Left kidney (tissue), 2 donors: Measurements from ENCODE around the gene PNPLA2. TPM values are rescaled to one million over a fixed set of nuclear protein-coding genes. Genes with fewer than 3 reads are reported as not detected.

Source experiments
- DNase-seq: peaks from one replicate; pipeline ENCODE4 v3.0.0-alpha.2; 2013
- polyA plus RNA-seq: library from polyadenylated mRNA; unstranded; fragments of 120-200 nt; gene quantifications from one replicate; pipeline ENCODE4 v1.2.1, GENCODE V29; 2013; ENCODE audit not compliant: insufficient read length

PNPLA2 gene
- polyA plus RNA-seq, 1 donor = 40.9 TPM

DNA sequence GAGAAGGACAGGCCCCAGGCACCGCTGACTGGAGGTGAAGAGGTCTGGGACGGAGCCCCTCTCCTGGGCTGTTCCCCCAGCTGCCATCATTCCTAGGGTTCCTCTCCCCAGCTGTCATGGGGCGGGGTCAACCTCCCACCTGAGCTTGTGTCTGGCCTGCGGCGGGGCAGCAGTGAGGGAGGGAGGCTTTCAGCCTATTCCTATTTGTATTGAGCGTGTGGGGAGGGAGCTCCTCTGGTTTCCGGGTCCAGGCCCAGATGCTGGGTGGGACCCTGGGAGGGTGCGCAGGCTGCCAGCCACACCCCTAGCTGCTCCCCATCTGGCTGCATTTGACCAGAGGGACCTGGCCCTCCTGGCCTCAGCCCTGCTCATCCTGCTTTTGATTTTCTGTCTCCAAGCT lies 37.7 kb downstream of the PNPLA2 start:
- no peak for DNase-seq

DNA sequence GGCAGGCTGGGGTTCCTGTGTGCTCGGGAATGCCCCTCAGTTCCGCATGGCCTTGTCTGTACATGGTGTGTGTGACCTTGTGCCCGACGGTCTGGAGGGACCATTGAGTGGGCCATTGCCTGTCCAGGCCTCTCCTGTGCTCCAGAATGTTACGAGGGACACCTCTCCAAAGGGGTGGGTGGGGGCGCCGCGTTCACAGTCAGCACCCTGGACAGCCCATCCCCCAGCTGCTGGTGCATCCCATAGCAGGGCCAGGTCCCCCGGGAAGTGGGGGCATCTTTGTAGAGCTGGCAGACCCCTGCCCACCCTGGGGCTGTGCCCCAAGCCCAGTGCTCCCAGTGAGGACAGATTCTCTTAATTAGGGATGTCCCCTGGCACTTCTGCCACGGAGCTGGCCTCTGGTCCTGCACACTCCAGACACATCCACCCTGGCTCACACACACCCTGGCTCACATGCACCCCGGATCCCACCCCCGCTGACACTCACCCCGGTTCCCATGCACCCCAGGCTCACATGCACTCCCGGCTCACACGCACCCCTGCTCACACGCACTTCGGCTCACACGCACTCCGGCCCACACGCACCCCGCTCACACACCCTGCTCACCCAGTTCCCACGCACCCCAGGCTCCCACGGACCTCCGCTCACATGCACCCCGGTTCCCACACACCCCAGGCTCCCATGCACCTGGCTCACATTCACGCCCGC lies 39.5 kb downstream of the PNPLA2 start:
- no peak for DNase-seq

DNA sequence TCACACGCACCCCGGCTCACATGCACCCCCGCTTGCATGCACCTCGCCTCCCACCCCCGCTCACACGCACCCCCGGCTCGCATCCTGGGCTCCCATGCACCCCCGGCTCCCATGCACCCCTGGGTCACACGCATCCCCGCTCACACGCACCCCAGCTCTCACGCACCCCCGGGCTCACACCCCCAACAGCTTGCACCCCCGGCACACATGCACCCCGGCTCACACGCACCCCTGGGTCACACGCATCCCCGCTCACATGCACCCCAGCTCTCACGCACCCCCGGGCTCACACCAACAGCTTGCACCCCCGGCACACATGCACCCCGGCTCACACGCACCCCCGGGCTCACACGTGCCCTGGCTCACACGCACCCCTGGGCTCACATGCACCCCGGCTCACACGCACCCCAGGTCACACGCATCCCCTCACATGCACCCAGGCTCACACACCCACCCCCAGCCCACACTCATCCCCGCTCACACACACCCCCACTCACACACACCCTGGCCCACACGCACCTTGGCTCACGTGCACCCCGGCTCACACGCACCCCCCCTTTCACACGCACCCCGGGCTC lies 40.1 kb downstream of the PNPLA2 start:
- DNase-seq = no peak

DNA sequence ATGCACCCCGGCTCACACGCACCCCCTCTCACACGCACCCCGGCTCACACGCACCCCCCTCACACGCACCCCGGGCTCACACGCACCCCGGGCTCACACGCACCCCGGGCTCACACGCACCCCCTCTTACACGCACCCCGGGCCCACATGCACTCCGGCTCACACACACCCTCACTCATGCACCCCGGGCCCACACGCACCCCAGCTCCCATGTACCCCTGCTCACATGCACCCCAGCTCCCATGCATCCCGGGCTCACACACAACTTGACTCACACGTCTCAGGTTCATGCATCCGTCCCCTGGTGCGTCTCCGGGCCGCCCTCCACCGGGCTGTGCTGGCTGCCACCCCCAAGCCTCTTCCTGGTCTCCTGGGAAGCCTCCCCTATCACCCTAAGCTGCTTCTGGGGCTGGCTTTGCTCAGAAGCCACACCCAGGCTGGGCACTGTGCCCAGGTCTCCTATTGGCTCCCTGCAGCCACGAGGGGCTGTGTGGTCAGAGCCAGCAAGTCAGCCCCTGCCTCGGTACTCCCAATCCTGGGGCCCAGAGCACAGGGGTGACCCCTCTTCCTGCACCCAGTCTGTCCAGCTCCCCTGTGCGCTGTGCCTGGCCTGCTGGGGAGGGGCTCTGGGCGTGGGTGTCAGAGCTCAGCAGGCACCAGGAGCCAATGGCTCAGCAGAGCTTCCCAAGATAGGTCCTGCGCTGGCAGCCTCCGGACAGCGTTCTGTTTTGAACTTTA lies 40.8 kb downstream of the PNPLA2 start:
- no peak for DNase-seq

DNA sequence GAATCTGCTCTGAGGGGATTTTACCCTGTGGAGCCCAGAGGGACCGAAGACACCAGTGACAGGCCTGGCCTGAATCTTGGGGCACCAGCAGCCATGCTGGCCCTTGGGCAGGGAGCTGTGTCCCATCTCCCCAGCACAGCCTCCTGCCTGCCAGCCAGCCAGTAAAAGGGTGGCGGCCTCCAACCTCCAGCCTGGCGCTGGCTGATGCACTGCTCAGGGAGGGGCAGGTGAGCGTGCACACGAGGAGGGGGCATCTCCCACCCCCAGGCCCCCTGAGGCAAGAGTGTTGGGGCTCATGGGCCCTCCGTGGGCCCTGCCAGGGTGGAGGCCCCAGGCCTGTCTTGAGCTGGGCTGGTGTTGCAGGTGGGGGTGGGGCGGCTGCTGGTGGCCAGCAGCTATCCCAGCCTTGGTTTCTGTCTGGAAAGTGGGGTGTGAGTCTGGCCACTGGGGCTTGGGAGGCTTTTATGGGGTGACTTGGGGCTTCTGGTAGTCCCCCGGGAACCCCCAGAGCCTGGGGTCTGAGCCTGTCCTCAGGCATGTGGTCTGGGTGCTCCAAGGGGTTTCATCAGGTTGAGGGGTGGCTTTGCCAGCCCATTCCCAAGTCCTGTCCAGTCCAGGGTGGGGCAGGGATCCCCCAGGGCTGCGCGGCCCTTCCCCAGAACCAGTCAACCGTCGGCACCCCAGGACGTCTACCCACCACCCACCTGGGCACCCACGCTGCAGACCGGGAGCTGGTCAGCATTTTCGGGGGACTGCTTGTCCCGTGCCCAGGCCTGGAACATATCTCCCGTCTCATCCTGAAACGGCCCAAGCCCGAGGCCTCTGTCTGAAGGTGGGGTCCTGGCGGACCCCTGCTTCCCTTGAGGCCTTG lies 41.8 kb downstream of the PNPLA2 start:
- DNase-seq = no peak

GRCh38 chr11:861105-861479 lies 42.4 kb downstream of the PNPLA2 start:
- DNase-seq = no peak

DNA sequence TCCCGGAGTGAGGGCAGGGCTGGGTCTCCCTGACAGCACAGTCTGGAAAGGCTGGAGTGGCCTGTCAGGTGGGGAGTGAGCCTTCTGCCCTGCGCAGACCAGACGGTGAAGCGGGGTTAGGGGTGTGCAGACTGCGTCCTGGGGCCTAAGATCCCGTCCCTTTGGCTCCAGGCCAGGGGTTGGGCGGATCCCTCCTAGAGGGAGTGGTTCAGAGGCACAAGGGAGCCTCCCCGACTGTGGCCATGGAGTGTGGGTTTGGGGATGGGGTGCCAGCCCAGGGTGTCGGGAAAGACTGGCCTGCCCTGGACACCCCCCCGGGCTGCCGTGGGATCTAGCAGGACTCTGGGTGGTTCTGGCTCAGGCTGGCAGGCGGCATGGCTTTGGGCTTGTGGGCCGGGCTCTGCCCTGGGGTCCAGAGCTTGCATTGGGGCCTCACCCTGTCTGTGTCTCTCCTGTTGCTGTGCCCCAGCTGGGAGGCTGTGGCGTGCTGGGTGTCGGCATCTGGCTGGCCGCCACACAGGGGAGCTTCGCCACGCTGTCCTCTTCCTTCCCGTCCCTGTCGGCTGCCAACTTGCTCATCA lies 43.5 kb downstream of the PNPLA2 start:
- no peak for DNase-seq

DNA sequence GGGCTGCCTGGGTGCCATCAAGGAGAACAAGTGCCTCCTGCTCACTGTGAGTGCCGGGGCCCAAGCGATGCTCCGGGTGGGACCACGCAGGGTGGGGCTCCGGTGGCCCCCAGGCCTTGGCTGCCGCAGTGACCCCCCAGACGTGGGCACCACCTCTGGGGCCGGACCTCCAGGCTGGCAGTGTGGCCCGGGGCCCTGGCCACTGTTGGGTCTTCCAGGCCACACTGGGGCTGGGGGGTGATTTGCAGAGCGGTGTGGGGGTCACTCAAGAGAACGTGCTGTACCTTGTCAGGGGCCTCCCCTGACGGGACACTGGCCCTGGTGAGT lies 43.9 kb downstream of the PNPLA2 start:
- DNase-seq = no peak

- DNase-seq = no peak
Observed at GRCh38 chr11:863023-863909, 44.6 kb downstream of the PNPLA2 start.

DNA sequence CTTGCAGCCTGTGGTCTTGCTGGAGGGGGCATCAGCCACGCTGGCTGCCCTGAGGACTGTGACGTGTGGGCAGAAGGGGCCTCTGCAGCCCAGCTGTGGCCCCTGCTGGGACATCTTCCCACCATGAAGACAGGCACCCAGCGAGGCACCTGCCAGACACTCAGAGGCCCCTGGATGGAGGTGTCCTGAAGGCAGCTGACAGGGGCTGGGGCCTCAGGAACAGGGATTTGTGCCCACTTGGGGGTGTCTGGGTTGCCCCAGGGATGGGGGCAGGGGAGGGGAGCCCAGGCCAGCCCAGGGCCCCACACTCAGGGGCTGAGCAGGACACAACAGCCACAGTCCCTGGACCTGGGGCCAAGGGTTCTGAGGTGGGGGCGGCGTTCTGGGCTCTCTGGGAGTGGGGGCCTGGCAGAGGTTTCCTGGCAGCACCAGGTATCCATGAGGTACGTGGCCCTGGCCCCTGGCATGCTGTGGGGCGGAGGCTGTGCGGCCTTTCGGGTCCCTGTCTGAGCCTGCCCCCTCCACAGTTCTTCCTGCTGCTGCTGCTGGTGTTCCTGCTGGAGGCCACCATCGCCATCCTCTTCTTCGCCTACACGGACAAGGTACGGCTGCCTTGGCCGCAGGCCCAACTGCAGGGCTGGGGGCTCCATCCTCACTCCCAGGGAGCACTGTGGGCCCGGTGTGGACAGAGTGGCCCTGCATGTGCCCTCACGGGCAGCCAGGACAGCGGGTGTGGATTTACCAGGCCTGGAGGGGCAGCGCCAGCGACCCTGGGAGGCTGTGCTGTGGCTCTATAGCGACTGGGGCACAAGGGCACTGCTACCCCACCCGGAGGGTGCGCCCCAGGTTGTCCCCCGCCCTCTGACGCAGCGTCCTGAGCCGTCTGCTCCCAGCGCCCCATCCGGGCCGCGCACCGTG lies 45.5 kb downstream of the PNPLA2 start:
- DNase-seq = no peak

DNA sequence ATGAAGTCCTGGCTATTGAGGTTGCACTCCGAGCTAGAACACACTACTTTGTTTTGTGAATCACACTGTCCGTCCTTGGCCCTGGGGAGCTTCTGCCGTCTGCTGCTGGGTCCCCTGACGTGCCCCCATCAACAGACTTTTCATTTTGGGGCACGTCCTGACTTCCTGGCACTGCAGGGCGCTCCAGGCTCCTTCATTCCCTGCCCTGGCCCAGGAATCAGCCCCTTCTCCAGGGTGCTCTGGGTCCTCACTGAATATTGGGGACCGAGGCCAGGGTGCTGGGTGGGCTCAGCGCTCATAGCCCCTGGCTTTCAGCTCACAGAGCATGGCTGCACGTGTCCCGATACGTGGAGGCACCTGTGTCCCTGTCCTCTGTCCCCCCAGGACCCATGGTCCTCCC lies 46.2 kb downstream of the PNPLA2 start:
- DNase-seq = no peak

DNA sequence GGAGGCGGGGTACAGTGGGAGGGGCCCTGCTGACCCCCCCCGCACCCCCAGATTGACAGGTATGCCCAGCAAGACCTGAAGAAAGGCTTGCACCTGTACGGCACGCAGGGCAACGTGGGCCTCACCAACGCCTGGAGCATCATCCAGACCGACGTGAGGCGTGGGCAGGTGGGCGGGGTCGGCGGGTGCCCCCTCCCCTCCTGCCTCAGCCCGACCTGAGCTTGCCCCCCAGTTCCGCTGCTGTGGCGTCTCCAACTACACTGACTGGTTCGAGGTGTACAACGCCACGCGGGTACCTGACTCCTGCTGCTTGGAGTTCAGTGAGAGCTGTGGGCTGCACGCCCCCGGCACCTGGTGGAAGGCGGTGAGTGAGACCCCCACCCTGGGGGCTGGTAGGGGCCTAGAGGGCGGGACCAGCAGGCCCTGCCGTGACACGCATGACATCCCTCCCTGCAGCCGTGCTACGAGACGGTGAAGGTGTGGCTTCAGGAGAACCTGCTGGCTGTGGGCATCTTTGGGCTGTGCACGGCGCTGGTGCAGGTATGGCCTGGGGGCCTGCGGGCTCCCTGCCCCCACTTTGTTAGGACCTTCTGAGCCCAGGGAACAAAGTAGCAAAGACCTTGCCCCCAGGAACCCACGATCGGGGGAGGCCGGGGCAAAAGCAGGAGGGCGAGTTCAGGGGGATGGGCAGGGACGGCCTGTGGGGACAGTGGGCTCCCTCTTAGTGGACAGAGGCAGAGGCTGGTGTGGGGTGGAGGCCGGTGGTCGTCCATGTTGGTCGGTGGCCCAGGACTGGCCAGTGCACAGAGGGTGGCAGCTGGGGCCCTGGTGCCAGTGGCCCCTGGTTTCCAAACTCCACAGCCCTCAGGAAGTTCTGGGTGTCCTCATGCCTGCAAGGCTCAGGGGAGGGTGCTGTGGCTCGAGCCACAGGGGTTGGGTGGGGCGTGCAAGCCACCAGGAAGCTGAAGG lies 47.0 kb downstream of the PNPLA2 start:
- DNase-seq = no peak

GRCh38 chr11:866481-866880 lies 47.8 kb downstream of the PNPLA2 start:
- no peak for DNase-seq

DNA sequence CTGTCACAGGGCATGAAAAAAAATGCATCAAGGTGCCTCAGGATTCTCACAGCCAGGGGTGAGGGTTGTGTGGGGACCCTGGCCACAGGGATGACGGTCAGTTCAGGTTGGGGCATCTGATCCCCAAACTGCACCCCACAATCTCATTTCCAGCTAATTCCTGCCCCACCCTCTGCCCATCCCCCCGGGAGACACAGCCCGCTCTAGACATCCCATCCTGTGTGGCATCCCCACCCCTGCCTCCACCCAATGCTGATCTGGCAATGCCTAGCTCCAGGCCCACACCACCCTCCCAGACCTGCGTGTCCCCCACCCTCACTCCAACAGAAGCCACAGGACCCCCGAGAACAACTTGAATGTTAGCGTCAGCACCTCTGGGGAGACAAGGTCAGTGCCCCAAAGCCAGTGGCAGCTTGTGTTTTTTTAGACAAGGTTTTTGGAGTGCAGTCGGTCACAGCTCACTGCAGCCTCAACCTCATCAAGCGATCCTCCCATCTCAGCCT lies 49.2 kb downstream of the PNPLA2 start:
- DNase-seq = no peak

GRCh38 chr11:868394-868793 lies 49.7 kb downstream of the PNPLA2 start:
- DNase-seq = no peak

DNA sequence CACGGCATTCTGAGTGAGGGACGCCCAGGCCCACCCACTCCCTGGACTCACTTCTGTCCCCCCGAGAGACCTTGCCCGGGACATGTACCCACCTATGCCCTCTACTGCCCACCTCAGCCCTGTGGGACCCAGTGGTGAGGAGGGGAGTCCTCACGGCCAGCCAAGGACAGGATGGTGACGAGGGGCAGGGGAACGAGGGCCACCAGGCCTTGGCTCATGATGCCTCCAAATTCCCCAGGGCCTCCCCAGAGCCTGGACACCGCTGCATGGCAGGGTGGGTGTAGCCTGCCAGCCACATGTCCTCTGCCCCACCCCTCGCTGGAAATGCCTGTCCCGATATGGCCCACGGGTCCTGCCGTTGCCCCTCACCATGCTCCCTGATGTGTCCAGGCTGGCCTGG lies 50.1 kb downstream of the PNPLA2 start:
- DNase-seq = no peak

DNA sequence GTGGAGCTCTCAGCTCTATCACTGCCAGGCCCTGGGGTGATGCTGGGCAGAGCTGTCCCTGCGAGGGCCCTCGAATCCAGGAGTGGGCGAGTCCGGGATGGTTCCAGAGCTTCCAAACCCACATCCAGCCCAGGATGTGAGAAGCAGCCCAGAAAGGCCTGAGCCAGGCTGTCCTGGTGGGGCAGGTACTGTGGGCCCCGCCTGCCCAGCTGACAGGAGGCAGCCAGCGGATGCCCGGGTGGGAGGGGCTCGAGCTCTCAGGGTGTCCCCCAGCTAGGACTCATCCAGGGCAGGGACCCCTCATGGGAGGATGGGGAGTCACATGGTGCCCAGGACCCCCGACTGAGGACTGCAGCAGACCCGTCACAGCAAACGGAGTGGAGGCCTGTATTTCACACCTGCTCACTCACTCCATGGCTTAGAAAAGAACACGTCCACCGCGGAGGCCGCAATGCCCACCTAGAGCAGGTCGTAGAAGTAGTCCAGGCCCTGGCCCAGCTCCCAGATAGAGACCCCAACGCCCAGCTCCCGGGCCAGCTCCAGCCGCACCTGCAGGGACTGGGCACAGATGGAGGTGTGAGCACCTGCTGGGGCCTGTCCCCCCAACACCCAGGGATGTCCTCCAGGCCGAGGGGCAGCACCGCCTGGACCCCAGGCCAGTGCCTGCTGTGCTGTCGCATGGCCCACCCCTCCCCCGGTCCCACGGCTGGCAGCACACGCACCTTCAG lies 50.8 kb downstream of the PNPLA2 start:
- no peak for DNase-seq

DNA sequence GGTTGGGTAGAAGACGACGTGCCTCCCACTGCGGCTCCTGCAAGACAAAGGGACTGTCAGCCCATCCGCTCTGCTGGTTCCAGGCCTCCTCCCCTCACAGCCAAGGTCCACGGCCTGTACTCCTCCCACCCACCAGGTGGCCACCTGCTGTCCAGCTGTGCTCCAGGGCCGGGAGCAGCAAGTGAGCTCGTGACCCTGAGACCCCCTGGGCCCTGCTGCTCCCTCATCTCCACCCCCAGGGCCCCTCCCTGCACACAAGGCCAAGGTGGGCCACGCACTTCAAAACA lies 51.4 kb downstream of the PNPLA2 start:
- peak; percentile 36 for DNase-seq
